ENCODE data around the gene KRT3.

- no peak for TF ChIP-seq CTCF (IDR thresholded peaks at IDR 0.05 in 8 of 11, conservative IDR thresholded peaks at IDR 0.05 in 3 of 11)
- no peak for TF ChIP-seq POLR2A (IDR thresholded peaks at IDR 0.05)
Observed at GRCh38 chr12:52807544-52808470, 11.9 kb upstream of the KRT3 start.

Measured in spleen (tissue), 7 donors.